GM19328 (cell line): ENCODE results near the gene MYH4.

ENCODE experiments used
- ATAC-seq: cut with Tn5 transposase; IDR thresholded peaks from one replicate; pipeline ENCODE4 v1.9.1; 2021; ENCODE audit warnings: mild to moderate bottlenecking, moderate library complexity; ENCODE audit not compliant: unreplicated experiment

MYH4 gene

DNA sequence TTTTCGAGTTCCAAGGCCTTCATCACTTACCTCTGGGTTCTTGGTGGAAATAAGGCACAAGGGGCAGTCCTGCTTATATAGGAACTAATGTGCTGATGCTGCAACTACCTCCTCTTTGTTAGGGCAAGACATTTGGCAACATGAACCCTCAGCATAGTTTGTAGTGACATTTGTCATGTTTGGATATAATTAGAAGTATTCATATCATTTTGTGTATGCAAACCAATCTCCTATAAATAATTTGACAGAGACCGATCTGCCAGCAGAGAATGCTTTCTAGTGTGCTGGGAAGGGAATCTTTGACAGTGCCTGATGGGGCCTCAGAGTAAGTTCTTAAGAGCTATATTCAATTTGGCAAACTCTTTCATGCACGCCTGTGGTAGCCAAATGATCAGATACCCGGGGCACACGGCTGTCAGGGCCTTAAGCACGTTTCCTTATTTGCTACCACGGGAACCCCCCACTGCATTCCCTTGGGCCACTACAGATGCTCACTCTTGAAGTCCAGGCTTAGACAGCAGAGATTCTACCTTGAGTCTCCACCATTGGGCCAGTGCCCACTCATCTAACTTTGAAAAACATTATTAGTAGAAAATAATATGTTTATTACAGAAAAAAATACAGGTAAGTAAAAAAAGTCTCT, 47.3 kb downstream of the MYH4 start, which contains the start of gene MYH8:
TSS of gene MYH8 (minus strand) at position 51 of the 643 bp plus-strand sequence. CDS start 1,723 bp downstream, outside the sequence.
- no peak for ATAC-seq

GRCh38 chr17:10421211-10421610, 48.1 kb downstream of the MYH4 start:
- ATAC-seq = no peak

DNA sequence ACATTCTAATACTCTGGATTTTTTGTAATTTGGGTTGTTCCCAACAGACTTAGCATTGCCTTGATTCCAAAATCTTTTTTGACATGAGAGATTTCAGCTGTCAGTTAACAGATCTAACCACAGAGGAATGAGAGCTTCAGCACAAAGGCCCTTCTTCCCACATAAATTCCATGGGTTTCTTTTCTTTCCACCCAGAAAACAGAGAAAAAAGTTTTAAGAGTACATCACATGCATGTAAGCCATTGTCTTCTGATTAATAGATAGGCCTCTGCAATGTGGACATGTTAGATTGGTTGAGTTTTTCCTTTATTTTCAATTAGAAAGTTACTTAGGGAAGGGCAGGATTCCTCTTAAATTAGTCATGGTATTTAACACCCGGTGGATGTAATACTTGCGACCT, 48.5 kb downstream of the MYH4 start:
- no peak for ATAC-seq

DNA sequence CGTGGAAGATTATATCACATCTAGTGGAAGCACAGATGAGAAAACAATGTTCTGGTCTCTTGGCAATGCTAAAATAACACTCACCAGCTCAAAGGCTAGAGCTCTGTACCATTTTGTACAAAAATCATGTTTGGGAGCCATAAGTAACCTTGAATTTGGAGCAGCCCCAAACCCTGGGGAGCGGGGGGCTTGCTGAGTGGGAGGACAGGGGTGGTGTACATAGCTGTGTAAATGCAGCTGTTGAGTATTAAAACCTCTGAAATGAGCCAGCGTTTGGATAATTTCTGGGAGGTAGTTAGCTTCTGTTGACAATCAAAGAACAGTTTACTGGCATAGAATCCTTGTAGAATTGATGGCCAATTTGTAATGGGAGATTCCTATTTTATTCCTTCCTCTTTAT, 51.9 kb downstream of the MYH4 start:
- no peak for ATAC-seq

- ATAC-seq = no peak
Observed at GRCh38 chr17:10415161-10415560, 54.2 kb downstream of the MYH4 start.

- ATAC-seq = no peak
Observed at GRCh38 chr17:10403589-10403988, 65.8 kb downstream of the MYH4 start.

- ATAC-seq = no peak
Observed at GRCh38 chr17:10398352-10398751, 71.0 kb downstream of the MYH4 start.

DNA sequence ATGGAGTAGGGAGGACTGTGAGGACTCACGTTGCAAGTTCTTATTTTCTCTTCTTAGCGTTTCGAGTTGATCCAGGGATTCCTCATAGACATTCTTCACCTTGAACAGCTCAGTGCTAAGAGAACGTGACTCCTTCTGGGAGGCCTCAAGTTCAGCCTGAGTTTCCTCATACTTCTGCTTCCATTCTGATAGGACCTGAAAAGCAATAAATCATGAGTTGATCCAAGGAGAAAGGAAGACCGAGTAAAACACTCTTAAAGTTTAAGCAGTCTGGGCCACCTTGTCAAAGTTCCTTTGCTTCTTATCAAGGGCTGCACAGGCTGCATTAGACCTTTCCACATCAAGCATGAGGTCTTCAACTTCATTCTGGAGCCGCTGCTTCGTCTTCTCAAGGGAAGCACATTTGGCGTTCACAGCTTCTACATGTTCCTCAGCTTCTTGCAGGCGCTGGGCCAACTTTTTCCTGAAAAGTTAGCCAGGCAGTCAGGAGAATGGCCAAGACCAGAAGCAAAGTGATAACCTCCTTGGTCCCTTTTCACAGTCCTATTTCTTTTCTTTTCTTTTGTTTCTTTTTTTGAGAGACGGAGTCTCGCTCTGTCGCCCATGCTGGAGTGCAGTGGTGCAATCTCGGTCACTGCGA, 72.7 kb downstream of the MYH4 start:
- no peak for ATAC-seq

DNA sequence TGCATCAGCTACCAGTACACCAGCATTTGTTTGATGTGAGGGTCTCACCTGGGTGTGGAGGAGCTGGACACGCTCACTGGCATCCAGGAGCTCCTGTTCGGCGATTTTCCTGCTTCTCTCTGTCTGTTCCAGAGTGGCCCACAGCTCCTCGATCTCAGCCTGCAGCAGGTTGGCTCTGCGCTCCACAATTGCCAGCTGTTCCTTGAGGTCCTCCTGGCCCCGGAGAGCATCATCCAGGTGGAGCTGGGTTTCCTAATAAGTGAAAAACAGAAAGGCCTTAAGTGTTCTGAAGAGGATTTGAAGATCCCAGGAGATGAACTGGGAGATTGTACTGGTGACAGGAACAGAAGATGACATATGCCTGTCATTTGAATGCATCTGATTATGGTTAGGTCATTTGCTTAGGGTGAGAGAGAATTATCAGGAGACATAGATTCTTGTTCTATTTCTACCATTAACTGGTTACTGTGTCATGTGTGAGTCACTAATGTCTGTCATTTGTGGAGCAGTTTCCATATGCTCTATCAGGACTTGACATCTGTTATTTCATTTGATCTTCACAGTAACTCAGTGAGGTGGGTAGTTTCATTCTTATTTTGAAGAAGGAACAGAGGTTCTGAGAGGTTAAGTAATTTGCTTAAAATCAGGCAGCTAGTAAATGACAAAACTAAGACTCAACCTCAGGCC, 75.0 kb downstream of the MYH4 start:
- no peak for ATAC-seq
